ENCODE measurements around the gene EIF5A. TPM values are rescaled to one million over a fixed set of nuclear protein-coding genes. Genes with fewer than 3 reads are reported as not detected.

EIF5A gene
- total and polyA plus RNA-seq, 4 donors = 179 to 506 (median 302) TPM

DNA sequence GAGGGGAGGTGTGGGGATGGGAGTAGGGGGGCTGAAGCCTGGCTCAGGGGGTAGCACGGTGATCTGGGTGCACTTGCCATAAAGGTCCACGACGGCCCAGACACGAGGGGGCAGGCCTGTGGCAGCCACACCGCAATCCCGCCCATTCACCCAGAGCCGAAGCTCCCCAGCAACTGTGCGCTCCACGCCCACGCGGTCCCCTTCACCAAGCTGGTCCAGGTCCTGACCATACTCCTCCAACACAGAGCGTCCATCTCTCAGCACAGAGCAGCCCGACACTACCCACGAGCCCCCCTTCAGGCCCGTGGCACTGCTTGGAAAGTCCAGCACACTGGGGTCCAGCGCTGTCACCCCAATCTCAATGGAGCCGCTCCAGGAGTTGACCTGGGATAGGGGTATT, 20.1 kb downstream of the EIF5A start:
- no peaks in the 10 kb centered on the region for H3K27me3 ChIP-seq (ENCODE audit: control insufficient read depth in 4 of 4, insufficient read depth in 4 of 4, low read length in 3 of 4)
- H3K9me3 ChIP-seq (ENCODE audit: control insufficient read depth in 4 of 4, low read length in 3 of 4) = no peaks in the 10 kb centered on the region
- TF ChIP-seq HNF4G (IDR thresholded peaks at IDR 0.05) (no peak), RXRA (IDR thresholded peaks at IDR 0.05) (no peak), JUND (IDR thresholded peaks at IDR 0.05) (no peak), RAD21 (IDR thresholded peaks at IDR 0.05) (no peak), YY1 (IDR thresholded peaks at IDR 0.05) (no peak), FOXA1 (IDR thresholded peaks at IDR 0.05) (no peak)
- no peak overlapping the region for H3K4me3 ChIP-seq (ENCODE audit: low read depth in 1 of 3, low read length in 3 of 3)
- peaks cover 4 to 38% (median 16%) of the 10 kb centered on the region in 4 donors for H3K36me3 ChIP-seq (ENCODE audit: control insufficient read depth in 4 of 4, insufficient read depth in 3 of 4, low read depth in 1 of 4, low read length in 3 of 4)
- H3K4me1 ChIP-seq (ENCODE audit: control insufficient read depth in 4 of 4, insufficient read depth in 4 of 4, low read length in 3 of 4) = peaks cover 8 to 22% (median 15%) of the 10 kb centered on the region in 4 donors
- H3K27ac ChIP-seq (ENCODE audit: low read depth in 1 of 2, low read length in 2 of 2) = no peak overlapping the region
- 97% methylated on average over 17 of the region's 17 CpGs for WGBS
- no peak for DNase-seq (ENCODE audit: low spot score)
- H3K9ac ChIP-seq (ENCODE audit: low read depth in 1 of 2, low read length in 2 of 2) = no peak overlapping the region

DNA sequence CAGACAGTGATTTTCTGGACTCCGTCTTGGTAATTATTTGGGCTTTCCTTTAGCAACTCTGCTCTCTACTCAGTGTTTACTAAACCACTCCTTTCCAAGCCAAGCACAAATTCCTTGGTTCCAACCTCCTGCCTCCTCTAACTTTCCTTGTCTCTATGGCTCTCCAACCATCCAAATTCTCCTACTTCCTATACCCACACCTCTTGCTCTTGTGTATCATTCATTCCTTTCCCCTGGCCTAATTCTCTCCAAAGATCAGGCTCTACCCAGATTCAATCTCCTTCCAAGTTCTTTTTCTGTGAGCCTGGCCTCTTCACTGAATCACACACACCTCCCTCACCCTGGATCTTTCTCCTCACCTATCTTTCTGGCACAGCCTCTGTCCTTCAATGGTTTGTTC, 20.6 kb downstream of the EIF5A start:
- no peaks in the 10 kb centered on the region for H3K27me3 ChIP-seq (ENCODE audit: control insufficient read depth in 4 of 4, insufficient read depth in 4 of 4, low read length in 3 of 4)
- peaks cover 8 to 22% (median 15%) of the 10 kb centered on the region in 4 donors for H3K4me1 ChIP-seq (ENCODE audit: control insufficient read depth in 4 of 4, insufficient read depth in 4 of 4, low read length in 3 of 4)
- no peak overlapping the region for H3K27ac ChIP-seq (ENCODE audit: low read depth in 1 of 2, low read length in 2 of 2)
- WGBS = 88% methylated on average over 1 of the region's 1 CpG
- no peaks in the 10 kb centered on the region for H3K9me3 ChIP-seq (ENCODE audit: control insufficient read depth in 4 of 4, low read length in 3 of 4)
- DNase-seq (ENCODE audit: low spot score) = no peak
- peaks cover 4 to 32% (median 13%) of the 10 kb centered on the region in 4 donors for H3K36me3 ChIP-seq (ENCODE audit: control insufficient read depth in 4 of 4, insufficient read depth in 3 of 4, low read depth in 1 of 4, low read length in 3 of 4)
- H3K9ac ChIP-seq (ENCODE audit: low read depth in 1 of 2, low read length in 2 of 2) = no peak overlapping the region
- H3K4me3 ChIP-seq (ENCODE audit: low read depth in 1 of 3, low read length in 3 of 3) = no peak overlapping the region
- TF ChIP-seq RAD21 (IDR thresholded peaks at IDR 0.05) = no peak
- TF ChIP-seq, protein P1, sequence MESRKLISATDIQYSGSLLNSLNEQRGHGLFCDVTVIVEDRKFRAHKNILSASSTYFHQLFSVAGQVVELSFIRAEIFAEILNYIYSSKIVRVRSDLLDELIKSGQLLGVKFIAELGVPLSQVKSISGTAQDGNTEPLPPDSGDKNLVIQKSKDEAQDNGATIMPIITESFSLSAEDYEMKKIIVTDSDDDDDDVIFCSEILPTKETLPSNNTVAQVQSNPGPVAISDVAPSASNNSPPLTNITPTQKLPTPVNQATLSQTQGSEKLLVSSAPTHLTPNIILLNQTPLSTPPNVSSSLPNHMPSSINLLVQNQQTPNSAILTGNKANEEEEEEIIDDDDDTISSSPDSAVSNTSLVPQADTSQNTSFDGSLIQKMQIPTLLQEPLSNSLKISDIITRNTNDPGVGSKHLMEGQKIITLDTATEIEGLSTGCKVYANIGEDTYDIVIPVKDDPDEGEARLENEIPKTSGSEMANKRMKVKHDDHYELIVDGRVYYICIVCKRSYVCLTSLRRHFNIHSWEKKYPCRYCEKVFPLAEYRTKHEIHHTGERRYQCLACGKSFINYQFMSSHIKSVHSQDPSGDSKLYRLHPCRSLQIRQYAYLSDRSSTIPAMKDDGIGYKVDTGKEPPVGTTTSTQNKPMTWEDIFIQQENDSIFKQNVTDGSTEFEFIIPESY (IDR thresholded peaks at IDR 0.05) = no peak
- TF ChIP-seq, protein P2, sequence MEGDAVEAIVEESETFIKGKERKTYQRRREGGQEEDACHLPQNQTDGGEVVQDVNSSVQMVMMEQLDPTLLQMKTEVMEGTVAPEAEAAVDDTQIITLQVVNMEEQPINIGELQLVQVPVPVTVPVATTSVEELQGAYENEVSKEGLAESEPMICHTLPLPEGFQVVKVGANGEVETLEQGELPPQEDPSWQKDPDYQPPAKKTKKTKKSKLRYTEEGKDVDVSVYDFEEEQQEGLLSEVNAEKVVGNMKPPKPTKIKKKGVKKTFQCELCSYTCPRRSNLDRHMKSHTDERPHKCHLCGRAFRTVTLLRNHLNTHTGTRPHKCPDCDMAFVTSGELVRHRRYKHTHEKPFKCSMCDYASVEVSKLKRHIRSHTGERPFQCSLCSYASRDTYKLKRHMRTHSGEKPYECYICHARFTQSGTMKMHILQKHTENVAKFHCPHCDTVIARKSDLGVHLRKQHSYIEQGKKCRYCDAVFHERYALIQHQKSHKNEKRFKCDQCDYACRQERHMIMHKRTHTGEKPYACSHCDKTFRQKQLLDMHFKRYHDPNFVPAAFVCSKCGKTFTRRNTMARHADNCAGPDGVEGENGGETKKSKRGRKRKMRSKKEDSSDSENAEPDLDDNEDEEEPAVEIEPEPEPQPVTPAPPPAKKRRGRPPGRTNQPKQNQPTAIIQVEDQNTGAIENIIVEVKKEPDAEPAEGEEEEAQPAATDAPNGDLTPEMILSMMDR (IDR thresholded peaks at IDR 0.05; ENCODE audit: low read depth, low read length, missing input control) = no peak
- no peak for TF ChIP-seq GABPA (IDR thresholded peaks at IDR 0.05 in 1 of 2, conservative IDR thresholded peaks at IDR 0.05 in 1 of 2)
- no peak for TF ChIP-seq TAF1 (conservative IDR thresholded peaks at IDR 0.05)
- no peak for TF ChIP-seq YY1 (IDR thresholded peaks at IDR 0.05)
- TF ChIP-seq HNF4A (conservative IDR thresholded peaks at IDR 0.05) = no peak

DNA sequence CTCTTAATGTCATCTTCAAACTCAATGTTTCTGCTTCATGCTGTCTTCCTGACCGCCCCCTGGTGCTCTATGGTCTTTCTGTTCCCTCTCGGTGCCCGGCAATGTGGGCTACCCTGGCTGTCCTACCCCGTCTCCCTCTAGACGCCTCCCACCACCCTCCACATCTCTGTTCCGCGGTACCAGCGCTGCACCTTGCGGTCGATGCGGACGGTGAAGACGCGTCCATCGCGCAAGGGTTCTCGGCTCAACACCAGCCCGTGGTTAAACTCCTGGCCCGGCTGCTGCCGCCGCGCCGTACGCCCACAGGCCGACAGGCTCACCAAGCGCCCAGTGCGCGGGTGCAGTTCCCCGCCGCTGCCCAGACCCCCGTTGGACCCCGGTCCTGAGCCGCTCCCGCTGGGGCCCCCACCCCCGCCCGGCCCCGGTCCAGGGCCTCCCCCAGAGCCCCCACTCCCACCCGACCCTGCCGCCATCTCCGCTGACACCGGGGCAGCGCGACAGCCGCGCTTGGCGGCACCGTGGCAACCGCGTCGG, 21.5 kb downstream of the EIF5A start, which contains the start of gene NEURL4:
TSS of gene NEURL4 (minus strand) at position 496 of the 534 bp plus-strand sequence. CDS start at position 473, 23 bp downstream.
- H3K27ac ChIP-seq (ENCODE audit: low read depth in 1 of 2, low read length in 2 of 2) = peak within 1 kb of the TSS; percentile 65 to 82
- H3K9ac ChIP-seq (ENCODE audit: low read depth in 1 of 2, low read length in 2 of 2) = peak within 1 kb of the TSS; percentile 57 to 68
- H3K4me3 ChIP-seq (ENCODE audit: low read depth in 1 of 3, low read length in 3 of 3) = peak within 1 kb of the TSS; percentile 70 to 93 (median 84)
- H3K9me3 ChIP-seq (ENCODE audit: control insufficient read depth in 4 of 4, low read length in 3 of 4) = no peaks in the 10 kb centered on the region
- peaks cover 8 to 22% (median 15%) of the 10 kb centered on the region in 4 donors for H3K4me1 ChIP-seq (ENCODE audit: control insufficient read depth in 4 of 4, insufficient read depth in 4 of 4, low read length in 3 of 4)
- peaks cover 0 to 23% (median 8%) of the 10 kb centered on the region in 4 donors for H3K36me3 ChIP-seq (ENCODE audit: control insufficient read depth in 4 of 4, insufficient read depth in 3 of 4, low read depth in 1 of 4, low read length in 3 of 4)
- no peak for DNase-seq (ENCODE audit: low spot score)
- TF ChIP-seq FOXA1 (IDR thresholded peaks at IDR 0.05) (no peak), JUND (IDR thresholded peaks at IDR 0.05) (no peak), YY1 (IDR thresholded peaks at IDR 0.05) (no peak), TAF1 (conservative IDR thresholded peaks at IDR 0.05) (no peak), FOXA2 (IDR thresholded peaks at IDR 0.05) (no peak)
- TF ChIP-seq, protein P3, sequence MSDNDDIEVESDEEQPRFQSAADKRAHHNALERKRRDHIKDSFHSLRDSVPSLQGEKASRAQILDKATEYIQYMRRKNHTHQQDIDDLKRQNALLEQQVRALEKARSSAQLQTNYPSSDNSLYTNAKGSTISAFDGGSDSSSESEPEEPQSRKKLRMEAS (IDR thresholded peaks at IDR 0.05) = no peak
- TF ChIP-seq, protein P4, sequence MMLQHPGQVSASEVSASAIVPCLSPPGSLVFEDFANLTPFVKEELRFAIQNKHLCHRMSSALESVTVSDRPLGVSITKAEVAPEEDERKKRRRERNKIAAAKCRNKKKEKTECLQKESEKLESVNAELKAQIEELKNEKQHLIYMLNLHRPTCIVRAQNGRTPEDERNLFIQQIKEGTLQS (IDR thresholded peaks at IDR 0.05) = no peak
- TF ChIP-seq, protein P2 (IDR thresholded peaks at IDR 0.05; ENCODE audit: low read depth, low read length, missing input control) = no peak
- no peaks in the 10 kb centered on the region for H3K27me3 ChIP-seq (ENCODE audit: control insufficient read depth in 4 of 4, insufficient read depth in 4 of 4, low read length in 3 of 4)
- under 1% methylated on average over 50 of the region's 50 CpGs for WGBS
